Fibroblast of skin of left quadriceps (primary cell): ENCODE measurements around the gene XAGE2.
"Not testable (repeated sequence)": the region's sequence is repeated elsewhere in the genome, so short reads cannot be mapped to it uniquely, and the experiment has no call there.

ENCODE experiments used
- DNase-seq, 2 experiments: peaks; one replicate each; pipeline ENCODE4 v3.0.0-alpha.2; 2013; ENCODE audit warnings: low read depth in 2 of 2

The XAGE2 gene

GRCh38 chrX:52368368-52369055 lies at the start of gene XAGE2:
Gene XAGE2 (plus strand): TSS chrX:52369021. CDS start chrX:52370015, 994 bp downstream.
- DNase-seq: no peak

- DNase-seq: no peak
Observed at GRCh38 chrX:52337410-52337809, 31.4 kb upstream of the XAGE2 start.

- no peak for DNase-seq
Observed at GRCh38 chrX:52341493-52341892, 27.3 kb upstream of the XAGE2 start.

- not testable (repeated sequence) for DNase-seq
Observed at GRCh38 chrX:52343131-52343530, 25.7 kb upstream of the XAGE2 start.

- peak; percentile 3 to 10 for DNase-seq
Observed at GRCh38 chrX:52345402-52345801, 23.4 kb upstream of the XAGE2 start.

GRCh38 chrX:52346174-52347165 lies 22.4 kb upstream of the XAGE2 start:
- DNase-seq: no peak

GRCh38 chrX:52349681-52350080 lies 19.1 kb upstream of the XAGE2 start:
- no peak for DNase-seq

- no peak for DNase-seq
Observed at GRCh38 chrX:52352551-52352950, 16.3 kb upstream of the XAGE2 start.

- no peak for DNase-seq
Observed at GRCh38 chrX:52353838-52354237, 15.0 kb upstream of the XAGE2 start.

- no peak for DNase-seq
Observed at GRCh38 chrX:52355108-52355507, 13.7 kb upstream of the XAGE2 start.

GRCh38 chrX:52359614-52360232 lies 9.1 kb upstream of the XAGE2 start:
- no peak for DNase-seq

- DNase-seq: no peak
Observed at GRCh38 chrX:52361941-52362340, 6.9 kb upstream of the XAGE2 start.

GRCh38 chrX:52363247-52363883 lies 5.5 kb upstream of the XAGE2 start:
- DNase-seq: no peak

- no peak for DNase-seq
Observed at GRCh38 chrX:52378870-52379269, 10.0 kb downstream of the XAGE2 start.

GRCh38 chrX:52380993-52381392 lies 12.2 kb downstream of the XAGE2 start:
- DNase-seq: no peak

GRCh38 chrX:52410439-52411394 lies 41.9 kb downstream of the XAGE2 start:
- no peak for DNase-seq

- DNase-seq: no peak
Observed at GRCh38 chrX:52415304-52415703, 46.5 kb downstream of the XAGE2 start.

GRCh38 chrX:52416816-52417215 lies 48.0 kb downstream of the XAGE2 start:
- no peak for DNase-seq

GRCh38 chrX:52420824-52421443 lies 52.1 kb downstream of the XAGE2 start:
- no peak for DNase-seq

GRCh38 chrX:52422884-52423283 lies 54.1 kb downstream of the XAGE2 start:
- peak; percentile 45 to 51 for DNase-seq
